Left colon (tissue), 2 donors: ENCODE results near the gene NTN1. TPM values are rescaled to one million over a fixed set of nuclear protein-coding genes. Genes with fewer than 3 reads are reported as not detected.

Experiments
- ATAC-seq: fragments of 200-7000 bp; cut with Tn5 transposase; one replicate; pipeline ENCODE4 v1.9.1; 2020; ENCODE audit warnings: mild to moderate bottlenecking, moderate library complexity
- DNase-seq, 2 donors: peaks; one replicate each; pipeline ENCODE4 v3.0.0-alpha.2; 2020
- intact Hi-C, 2 donors: fragments of 100-400 bp; cut with DNase I in 1 of 2; cut with micrococcal nuclease in 1 of 2; formaldehyde crosslinking; loops; one replicate each; pipeline versions ENCODE4 v1.11.2 to v1.14.0; 2022; cut with DNase I, micrococcal nuclease
- total RNA-seq, 2 donors: library from RNA; stranded (reverse); fragmentation: NEBNext Ultra II Directional; extraction: Animal tissue kit (Norgen Biotek cat#: 25700); gene quantifications; one replicate each; pipeline ENCODE4 v1.2.1, GENCODE V29; 2021
- donor health status: DM: no; HTN: no; CAD: no.
- donor health status: DM: yes; HTN: yes; CAD: no.

NTN1 gene
- total RNA-seq, 2 donors from 2014 or later, result 3.2 to 7.4 TPM

DNA sequence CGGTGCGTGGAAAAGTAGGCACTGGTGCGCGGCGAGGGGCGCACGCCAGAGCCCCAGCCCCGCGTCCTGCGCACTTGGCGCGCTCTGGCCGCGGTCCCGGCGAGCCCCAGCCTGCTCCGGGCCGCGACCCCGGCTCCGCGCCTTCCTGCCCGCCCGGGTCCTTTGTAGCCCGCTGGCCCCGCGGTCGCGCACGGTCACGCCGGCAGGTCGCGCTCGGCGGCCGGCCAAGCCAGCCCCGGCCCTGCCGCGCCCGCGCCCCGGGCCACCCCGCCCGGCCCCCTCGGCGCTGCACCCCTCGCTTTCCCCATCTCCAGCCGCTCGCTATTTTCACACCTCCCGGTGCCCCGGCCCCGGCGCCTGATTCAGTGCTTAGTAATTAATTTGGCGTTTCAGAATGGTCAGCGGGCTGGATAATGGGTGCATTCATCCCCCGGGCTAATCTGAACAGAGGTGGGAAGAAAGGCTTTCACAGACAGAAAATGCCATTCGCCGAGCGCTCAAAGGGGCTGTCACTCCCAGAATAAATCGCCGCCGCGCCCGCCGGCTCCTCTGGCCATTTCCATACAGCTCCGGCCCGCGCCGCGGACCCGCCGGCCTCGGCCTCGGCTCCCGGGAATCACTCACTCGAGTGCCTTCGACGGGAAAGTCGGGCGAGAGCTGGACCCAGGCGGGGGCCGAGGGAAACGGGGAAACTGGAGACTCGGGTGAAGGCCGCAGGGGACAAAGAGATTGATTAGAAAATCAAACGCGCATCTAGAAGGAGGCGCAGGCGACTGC, 17.8 kb upstream of the NTN1 start:
- ATAC-seq, result no peak
- intact Hi-C loops, result no loop called here
- DNase-seq, result no peak

DNA sequence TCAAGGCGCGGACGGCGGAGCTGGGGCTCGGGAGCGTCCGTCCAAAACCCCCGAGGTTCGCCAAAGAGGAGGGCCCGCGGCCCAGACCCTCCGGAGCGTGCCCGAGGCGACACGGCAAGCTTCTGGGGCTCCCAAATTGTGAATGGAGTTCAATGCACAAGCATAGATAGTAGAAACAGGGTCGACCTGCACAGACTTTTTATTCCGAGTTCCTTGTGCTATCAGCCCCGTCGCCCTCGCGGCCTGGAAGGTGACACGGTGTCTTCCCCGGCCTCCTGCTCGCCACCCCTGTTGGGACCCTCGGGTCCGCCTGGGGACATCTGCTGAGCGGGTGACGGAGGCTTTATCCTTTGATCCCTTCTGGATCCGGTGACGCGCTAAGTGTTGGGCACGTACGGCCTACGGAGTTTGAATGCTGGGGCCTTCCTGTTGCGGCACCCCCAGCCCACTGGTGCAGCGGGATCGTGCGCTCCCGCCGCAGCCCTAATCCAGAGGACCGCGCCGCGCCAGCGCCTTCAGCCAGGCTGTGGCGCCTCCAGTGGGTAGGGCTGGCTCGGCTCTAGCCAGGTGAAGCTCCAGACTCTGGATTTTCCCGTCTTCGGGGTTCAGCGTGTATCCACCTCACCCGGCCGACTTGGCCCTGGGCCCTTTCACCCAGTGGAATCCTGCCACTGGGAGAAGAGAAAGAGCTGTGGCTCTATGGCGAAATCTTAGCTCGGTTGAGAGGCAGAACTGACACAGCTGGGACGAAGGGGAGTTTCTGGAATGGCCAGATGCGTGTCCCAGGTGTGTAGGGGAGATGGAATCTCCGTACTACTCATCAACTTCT, 17.0 kb upstream of the NTN1 start:
- intact Hi-C loops, result no loop called here
- no peak for DNase-seq
- no peak for ATAC-seq

DNA sequence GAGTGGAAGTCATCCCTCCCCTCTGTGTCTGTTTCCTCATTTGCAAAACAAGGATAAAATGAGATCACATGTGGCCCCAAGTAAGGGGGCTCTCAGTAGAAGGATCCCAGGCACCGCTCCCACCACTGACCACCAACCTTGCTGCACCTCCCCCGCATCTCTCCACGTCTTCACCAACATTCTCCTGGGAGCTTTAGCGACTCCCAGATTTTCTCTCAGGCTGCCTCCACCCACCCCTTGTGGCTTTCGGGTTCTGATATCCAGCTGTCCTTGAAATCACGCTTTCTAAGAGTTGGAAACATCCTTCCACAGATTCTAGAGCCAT, 16.4 kb upstream of the NTN1 start:
- DNase-seq, result no peak
- intact Hi-C loops, result no loop called here
- no peak for ATAC-seq

DNA sequence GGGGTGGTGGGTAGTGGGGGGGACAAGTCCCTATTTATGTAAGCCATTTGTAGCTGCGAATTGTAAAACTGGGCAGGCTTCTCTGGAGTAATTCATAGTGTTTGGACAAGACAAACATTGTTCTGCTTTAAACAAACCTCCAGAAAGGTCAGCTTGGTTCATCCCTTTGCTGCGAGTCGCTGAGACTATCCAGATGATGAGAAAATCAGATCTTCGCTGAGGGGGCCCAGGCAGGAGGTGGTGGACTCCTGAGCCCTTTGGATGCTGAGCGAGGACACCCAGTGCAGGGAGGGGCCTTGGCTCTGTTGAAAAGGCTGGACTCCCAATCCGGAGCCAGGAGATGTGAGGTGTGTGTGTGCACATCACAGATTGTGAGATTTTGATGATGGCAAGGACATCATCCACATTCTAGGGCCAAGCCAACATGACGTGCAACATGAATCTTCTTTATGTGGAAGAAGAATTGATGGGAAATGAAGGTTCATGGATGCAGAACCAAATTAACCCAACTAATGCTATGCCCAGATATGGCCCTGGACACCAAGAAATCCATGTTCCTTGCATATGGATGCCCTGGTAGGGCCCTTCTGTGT, 15.0 kb upstream of the NTN1 start:
- no peak for ATAC-seq
- no peak for DNase-seq
- intact Hi-C loops, result no loop called here

DNA sequence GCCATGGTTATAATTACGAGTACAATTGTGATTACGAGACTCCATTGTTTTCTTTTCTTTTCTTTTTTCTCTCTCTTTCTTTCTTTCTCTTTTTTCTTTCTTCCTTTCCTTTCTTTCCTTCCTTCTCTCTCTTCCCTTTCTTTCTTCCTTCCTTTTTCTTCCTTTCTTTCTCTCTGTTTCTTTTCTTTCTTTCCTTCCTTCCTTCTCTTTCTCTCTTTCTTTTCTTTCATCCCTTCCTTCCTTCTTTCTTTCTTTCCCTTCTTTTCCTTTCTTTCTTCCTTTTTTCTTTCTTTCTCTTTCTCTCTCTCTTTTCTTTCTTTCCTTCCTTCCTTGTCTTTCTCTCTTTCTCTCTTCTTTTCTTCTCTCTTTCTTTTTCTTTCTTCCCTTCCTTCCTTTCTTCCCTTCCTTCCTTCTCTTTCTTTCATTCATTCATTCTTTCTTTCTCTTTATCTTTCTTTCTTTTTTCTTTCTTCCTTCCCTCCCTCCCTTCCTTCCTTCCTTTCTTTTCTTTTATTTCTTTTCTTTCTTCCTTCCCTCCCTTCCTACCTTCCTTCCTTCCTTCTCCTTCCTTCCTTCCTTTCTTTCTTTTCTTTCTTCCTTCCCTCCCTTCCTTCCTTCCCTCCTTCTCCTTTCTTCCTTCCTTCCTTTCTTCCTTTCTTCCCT, 14.1 kb upstream of the NTN1 start:
- no peak for ATAC-seq
- DNase-seq, result no peak
- intact Hi-C loops, result no loop called here

DNA sequence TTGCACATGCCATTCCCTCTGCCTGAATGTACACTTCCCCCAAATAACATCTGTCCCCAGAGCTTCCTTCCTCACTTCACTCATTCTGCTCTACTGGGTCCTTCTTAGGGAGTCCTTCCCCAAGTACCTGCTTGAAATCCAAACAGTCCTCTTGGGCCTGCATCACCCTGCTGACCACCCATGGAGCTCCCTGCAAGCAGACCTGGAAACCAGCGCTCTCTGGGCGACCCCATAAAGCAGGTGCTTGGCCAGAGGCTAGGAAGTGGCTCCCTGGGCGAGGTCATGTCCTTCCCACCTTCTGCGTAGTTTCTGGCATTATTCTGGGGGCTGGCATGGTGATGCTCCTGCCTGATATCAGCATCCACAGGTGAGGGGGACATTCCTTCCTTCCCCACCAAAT, 12.2 kb upstream of the NTN1 start:
- DNase-seq (no peak), ATAC-seq (no peak)
- intact Hi-C loops, result no loop called here

DNA sequence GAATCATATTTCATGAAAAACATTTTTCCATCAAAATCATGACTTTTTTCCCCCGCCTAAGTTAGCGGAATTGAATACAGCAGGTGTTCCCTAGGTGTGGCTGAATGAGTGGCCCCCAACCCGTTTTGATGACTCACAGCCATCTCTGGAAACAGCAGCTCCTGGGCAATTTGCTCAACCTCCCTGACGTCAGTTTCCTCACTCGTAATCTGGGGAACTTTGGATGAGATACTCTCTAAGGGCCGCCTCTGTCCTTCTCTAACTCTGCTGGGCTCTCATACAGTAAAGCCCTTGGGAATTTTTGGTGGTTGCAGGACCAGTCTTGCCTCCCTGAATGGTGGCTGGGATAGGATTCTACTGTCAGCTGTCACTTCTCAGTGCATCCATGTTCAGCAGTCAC, 11.6 kb upstream of the NTN1 start:
- ATAC-seq, result no peak

DNA sequence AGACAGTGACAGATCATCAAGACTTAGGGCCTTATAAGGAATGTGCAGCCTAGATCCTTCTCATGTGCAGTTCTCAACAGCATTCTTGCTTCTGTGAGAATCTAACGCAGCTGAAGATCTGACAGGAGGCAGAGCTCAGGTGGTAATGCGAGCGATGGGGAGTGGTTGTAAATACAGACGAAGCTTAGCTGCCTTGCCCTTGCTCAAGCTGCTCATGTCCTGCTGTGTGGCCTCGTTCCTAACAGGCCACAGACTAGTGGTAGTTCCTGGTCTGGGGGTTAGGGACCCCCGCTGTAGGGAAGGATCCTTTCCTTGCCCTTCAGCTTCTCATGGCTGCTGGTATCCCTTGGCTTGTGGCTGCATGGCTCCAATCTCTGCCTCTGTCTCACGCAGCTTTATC, 10.3 kb upstream of the NTN1 start:
- DNase-seq (no peak), ATAC-seq (no peak)
- intact Hi-C loops, result no loop called here

More for the DNA sequence above, 11.6 kb upstream of the NTN1 start:
- intact Hi-C loops, result no loop called here
- no peak for DNase-seq

DNA sequence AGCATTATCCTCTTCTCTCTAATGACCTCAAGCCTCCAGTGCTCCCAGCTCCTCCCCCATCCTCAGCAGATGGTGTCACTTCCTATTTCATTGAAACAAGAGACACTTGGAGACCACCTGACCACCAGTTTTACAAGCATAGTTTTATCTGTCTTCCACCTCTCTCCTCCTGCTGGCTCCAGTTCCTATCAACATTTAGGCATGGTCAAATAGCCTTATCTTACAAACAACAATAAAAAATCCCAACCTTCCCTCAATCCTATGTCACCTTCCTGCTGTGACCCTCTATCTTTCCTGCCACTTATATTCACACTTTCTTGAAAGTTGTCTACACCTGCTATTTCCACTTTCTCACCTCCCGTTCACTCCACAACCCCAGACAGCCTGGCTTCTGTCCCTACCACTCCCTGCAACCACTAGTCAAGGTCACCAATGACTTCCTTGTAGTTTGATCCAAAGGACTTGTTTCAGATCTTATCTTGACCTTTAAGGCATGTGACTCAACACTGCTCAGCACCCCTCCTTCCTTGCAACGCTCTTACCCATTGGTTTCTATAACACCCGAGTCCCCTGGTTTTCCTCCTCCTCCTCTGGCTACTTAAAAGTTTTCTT, 4.3 kb upstream of the NTN1 start:
- DNase-seq, result no peak
- intact Hi-C loops, result no loop called here
- ATAC-seq, result peak; percentile 86

DNA sequence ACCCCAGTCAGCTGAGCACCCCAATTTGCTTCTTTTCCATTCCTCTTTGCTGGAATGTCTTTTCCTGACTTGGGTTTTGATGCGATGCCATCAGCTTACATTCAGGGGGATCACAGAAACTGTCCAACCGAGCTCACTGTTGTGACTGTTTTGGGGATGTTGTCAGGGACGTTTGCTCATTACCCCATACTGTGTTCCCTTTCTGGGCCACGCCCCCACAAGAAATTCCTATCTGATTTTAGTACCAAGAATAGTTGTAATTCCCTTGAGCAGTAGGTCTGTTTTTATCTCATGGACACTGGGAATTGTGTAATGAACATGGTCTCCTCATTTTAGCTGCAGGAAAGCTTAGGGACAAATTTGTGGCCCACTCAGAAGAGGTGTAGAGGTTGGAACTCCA, 2.6 kb upstream of the NTN1 start:
- intact Hi-C loops, result no loop called here
- no peak for ATAC-seq
- no peak for DNase-seq

DNA sequence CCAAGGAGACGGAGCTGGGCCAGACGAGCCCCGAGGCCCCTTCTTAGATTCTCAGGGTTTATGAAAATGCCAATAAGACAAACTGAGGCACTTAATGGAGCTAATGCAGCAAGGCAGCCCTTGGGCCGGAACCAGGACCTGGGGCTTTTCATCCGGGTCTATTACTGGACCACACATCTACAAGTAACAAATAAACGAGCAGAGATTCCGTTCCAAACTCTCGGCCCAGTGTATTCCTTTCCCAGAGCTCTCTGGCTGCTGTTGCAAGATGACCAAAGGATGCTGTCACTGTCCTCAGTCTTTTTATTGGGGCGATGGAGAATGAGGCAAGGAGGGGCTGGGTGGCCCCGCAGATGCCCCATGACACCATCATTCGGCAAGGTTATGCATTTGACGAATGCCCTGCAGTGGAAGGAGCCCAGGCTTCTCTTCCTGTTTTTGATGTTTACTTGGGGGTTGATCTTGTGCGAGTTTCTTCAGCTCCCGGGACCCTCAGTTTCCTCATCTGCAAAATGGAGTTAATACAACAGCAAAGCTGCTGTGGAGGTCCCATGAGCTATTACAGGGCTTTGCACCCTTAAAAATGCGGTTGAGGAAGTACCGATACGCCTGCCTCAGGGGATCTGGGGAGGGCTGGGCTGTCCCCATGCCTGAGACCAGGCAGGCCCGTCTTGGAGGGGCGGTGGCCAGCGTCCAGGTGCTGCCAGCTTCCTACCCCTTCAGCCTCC, 1.1 kb upstream of the NTN1 start:
- intact Hi-C loops, result no loop called here
- DNase-seq, result no peak

DNA sequence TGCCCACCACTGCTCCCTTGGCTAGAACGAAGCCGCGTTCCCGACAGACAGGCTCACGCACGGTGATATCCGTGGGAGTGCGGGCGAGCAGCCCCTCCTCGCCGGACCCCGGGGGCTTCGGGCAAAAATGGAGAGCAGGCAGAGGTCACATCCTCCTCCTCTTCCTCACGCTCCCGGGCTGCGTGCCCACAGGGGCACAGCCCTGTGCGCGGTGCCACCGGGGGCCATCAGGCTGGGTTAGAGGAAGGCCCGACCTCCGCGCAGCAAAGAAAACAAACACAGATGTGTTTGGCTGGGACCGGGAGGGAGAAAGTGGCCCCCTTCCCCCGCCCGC, 519 bp upstream of the NTN1 start:
- intact Hi-C loops, result no loop called here
- no peak for ATAC-seq
- no peak for DNase-seq

More for the DNA sequence above, 1.1 kb upstream of the NTN1 start:
- ATAC-seq, result no peak

DNA sequence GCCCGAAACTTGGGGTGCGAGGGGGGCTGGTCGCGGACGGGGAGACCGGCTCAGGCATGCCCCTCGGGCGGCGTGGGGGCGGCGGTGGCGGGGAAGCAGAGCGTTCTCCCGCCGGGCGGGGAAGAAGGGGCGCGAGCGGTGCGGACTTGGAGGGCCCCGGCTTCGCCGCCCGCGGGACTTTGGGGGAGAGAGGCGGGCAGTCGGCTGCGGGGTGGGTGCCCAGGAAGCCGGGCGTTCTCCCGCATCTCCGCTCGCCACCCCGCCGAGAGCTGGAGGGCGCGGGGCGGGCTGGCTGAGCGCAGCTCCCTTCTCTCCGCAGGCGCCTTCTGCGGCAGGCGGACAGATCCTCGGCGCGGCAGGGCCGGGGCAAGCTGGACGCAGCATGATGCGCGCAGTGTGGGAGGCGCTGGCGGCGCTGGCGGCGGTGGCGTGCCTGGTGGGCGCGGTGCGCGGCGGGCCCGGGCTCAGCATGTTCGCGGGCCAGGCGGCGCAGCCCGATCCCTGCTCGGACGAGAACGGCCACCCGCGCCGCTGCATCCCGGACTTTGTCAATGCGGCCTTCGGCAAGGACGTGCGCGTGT, 772 bp downstream of the NTN1 start:
- ATAC-seq, result peak; percentile 45
- peak in 1 of 2 donors; percentile 26 for DNase-seq
- intact Hi-C loops, result no loop called here

DNA sequence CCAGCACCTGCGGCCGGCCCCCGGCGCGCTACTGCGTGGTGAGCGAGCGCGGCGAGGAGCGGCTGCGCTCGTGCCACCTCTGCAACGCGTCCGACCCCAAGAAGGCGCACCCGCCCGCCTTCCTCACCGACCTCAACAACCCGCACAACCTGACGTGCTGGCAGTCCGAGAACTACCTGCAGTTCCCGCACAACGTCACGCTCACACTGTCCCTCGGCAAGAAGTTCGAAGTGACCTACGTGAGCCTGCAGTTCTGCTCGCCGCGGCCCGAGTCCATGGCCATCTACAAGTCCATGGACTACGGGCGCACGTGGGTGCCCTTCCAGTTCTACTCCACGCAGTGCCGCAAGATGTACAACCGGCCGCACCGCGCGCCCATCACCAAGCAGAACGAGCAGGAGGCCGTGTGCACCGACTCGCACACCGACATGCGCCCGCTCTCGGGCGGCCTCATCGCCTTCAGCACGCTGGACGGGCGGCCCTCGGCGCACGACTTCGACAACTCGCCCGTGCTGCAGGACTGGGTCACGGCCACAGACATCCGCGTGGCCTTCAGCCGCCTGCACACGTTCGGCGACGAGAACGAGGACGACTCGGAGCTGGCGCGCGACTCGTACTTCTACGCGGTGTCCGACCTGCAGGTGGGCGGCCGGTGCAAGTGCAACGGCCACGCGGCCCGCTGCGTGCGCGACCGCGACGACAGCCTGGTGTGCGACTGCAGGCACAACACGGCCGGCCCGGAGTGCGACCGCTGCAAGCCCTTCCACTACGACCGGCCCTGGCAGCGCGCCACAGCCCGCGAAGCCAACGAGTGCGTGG, 1.5 kb downstream of the NTN1 start:
- ATAC-seq, result peak; percentile 19
- DNase-seq, result peak in 1 of 2 donors; percentile 23
- intact Hi-C loops, result no loop called here

DNA sequence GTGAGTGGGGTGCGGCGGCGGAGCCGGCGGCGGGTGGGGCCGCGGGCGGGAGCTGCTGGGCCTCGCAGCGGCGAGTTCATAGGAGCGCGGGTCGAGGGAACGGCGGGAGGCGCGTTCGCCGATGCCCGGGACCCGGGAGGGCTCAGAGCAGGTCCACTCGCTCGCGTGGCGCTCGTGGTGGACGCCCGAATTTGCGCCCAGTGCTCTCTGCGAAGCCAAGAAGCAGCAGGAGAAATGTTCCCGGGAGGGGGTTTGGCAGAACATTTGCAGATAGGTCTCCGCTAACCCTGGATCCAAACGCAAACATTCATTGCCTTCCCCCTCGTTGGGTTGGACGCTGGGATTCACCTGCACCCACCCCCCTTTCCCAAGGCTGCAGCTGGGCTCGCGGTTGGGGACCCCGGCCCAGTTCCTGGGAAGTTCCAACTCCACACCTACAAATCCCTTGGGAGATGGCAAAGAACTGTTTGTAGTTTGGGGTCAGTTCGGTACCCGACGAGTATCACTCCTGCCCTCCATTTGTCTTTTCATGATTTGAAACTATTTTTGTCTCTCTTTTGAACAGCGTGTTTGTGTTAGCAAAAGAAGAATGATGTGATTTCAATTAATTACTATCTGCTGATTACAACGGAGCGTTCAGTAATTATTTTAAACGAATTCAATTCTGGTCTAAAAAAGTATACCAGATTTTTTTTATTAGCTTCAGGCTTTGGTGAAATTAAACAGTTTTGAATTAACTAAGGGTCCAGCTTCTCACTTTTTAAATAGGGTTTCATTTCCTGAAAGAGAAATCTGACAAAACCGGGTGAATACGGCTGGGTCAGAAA, 2.3 kb downstream of the NTN1 start:
- intact Hi-C loops, result no loop called here
- ATAC-seq, result no peak
- DNase-seq, result no peak

DNA sequence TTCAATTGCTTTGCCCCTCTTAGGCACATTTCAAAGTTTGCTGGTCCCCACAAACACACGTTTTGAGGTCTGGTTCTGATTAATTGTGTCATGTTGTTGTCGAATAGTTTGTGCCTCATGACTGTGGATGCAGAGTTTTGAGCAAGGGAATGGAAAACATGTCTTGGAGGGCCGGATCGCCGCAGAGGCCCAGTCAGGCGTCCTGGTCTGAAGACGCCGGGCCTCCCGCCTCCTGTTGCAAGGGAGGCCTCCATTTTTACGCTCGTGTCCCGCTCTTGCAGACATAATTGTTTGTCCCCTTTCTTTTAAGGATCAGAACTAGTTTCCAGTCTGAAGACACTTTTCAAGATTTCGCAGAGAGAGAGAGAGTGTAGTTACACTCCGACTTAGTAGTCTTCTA, 3.2 kb downstream of the NTN1 start:
- intact Hi-C loops, result no loop called here
- ATAC-seq (no peak), DNase-seq (no peak)

DNA sequence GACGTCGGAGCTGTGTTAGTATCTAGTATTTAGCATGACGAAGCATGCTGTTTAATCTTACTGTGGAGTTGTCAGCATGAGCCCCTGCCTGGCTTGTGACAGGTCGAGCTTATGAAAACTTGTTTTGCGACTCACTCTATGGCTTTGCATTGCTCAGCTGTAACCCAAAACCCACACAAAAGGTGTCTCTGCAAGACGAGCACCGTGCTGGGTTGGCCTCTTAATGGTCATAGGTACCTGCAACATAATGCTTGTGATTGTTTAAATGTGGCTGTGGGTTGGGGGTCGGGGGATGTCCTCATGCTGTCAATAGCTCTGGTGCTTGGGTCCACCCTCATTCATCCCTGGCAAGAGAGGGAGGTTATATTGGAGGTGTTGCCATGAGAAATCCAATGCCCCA, 5.4 kb downstream of the NTN1 start:
- intact Hi-C loops, result no loop called here
- ATAC-seq (no peak), DNase-seq (no peak)
